Measurements from ENCODE around the gene CFAP251. TPM values are rescaled to one million over a fixed set of nuclear protein-coding genes. Genes with fewer than 3 reads are reported as not detected.
"Not testable (repeated sequence)": the region's sequence is repeated elsewhere in the genome, so short reads cannot be mapped to it uniquely, and the experiment has no call there.

The CFAP251 gene
- total RNA-seq, 1 experiment from 2014 or later: 3.3 TPM

GRCh38 chr12:122028905-122029560, 110.6 kb downstream of the CFAP251 start:
- in situ Hi-C loops (cut with HindIII; ENCODE audit: low pct_unique_long_range_greater_than_20kb, low sequenced_read_pairs): no loop called here
- DNase-seq (ENCODE audit: low read depth, low spot score): no peak

GRCh38 chr12:122029620-122030423, 111.4 kb downstream of the CFAP251 start:
- in situ Hi-C loops (cut with HindIII; ENCODE audit: low pct_unique_long_range_greater_than_20kb, low sequenced_read_pairs): no loop called here
- DNase-seq (ENCODE audit: low read depth, low spot score): no peak

GRCh38 chr12:122030424-122031035, 112.1 kb downstream of the CFAP251 start:
- in situ Hi-C loops (cut with HindIII; ENCODE audit: low pct_unique_long_range_greater_than_20kb, low sequenced_read_pairs): no loop called here

GRCh38 chr12:122031342-122032216, 113.2 kb downstream of the CFAP251 start:
- DNase-seq (ENCODE audit: low read depth, low spot score): peak; percentile 60
- in situ Hi-C loops (cut with HindIII; ENCODE audit: low pct_unique_long_range_greater_than_20kb, low sequenced_read_pairs): no loop called here

More at GRCh38 chr12:122030424-122031035, 112.1 kb downstream of the CFAP251 start:
- DNase-seq (ENCODE audit: low read depth, low spot score): no peak

GRCh38 chr12:122032580-122032979, 114.2 kb downstream of the CFAP251 start:
- DNase-seq (ENCODE audit: low read depth, low spot score): no peak
- in situ Hi-C loops (cut with HindIII; ENCODE audit: low pct_unique_long_range_greater_than_20kb, low sequenced_read_pairs): no loop called here

- in situ Hi-C loops (cut with HindIII; ENCODE audit: low pct_unique_long_range_greater_than_20kb, low sequenced_read_pairs): no loop called here
- DNase-seq (ENCODE audit: low read depth, low spot score): no peak
Measured at GRCh38 chr12:122035292-122035691, 116.9 kb downstream of the CFAP251 start.

- DNase-seq (ENCODE audit: low read depth, low spot score): no peak
- in situ Hi-C loops (cut with HindIII; ENCODE audit: low pct_unique_long_range_greater_than_20kb, low sequenced_read_pairs): no loop called here
Measured at GRCh38 chr12:122036153-122036552, 117.8 kb downstream of the CFAP251 start.

GRCh38 chr12:122040579-122041386, 122.4 kb downstream of the CFAP251 start:
- no peak for DNase-seq (ENCODE audit: low read depth, low spot score)
- in situ Hi-C loops (cut with HindIII; ENCODE audit: low pct_unique_long_range_greater_than_20kb, low sequenced_read_pairs): no loop called here

- DNase-seq (ENCODE audit: low read depth, low spot score); in situ Hi-C loops (cut with HindIII; ENCODE audit: low pct_unique_long_range_greater_than_20kb, low sequenced_read_pairs): not testable (repeated sequence)
Measured at GRCh38 chr12:122041458-122041857, 123.1 kb downstream of the CFAP251 start.

GRCh38 chr12:122042910-122043309, 124.5 kb downstream of the CFAP251 start:
- in situ Hi-C loops (cut with HindIII; ENCODE audit: low pct_unique_long_range_greater_than_20kb, low sequenced_read_pairs): no loop called here
- no peak for DNase-seq (ENCODE audit: low read depth, low spot score)

GRCh38 chr12:122043476-122043875, 125.1 kb downstream of the CFAP251 start:
- in situ Hi-C loops (cut with HindIII; ENCODE audit: low pct_unique_long_range_greater_than_20kb, low sequenced_read_pairs): no loop called here
- DNase-seq (ENCODE audit: low read depth, low spot score): no peak

- in situ Hi-C loops (cut with HindIII; ENCODE audit: low pct_unique_long_range_greater_than_20kb, low sequenced_read_pairs): no loop called here
- no peak for DNase-seq (ENCODE audit: low read depth, low spot score)
Measured at GRCh38 chr12:122045262-122045661, 126.9 kb downstream of the CFAP251 start.

- DNase-seq (ENCODE audit: low read depth, low spot score): no peak
- in situ Hi-C loops (cut with HindIII; ENCODE audit: low pct_unique_long_range_greater_than_20kb, low sequenced_read_pairs): no loop called here
Measured at GRCh38 chr12:122046145-122046544, 127.8 kb downstream of the CFAP251 start.

GRCh38 chr12:122048151-122048550, 129.8 kb downstream of the CFAP251 start:
- in situ Hi-C loops (cut with HindIII; ENCODE audit: low pct_unique_long_range_greater_than_20kb, low sequenced_read_pairs): no loop called here
- no peak for DNase-seq (ENCODE audit: low read depth, low spot score)

GRCh38 chr12:122049827-122050226, 131.4 kb downstream of the CFAP251 start:
- in situ Hi-C loops (cut with HindIII; ENCODE audit: low pct_unique_long_range_greater_than_20kb, low sequenced_read_pairs): no loop called here
- no peak for DNase-seq (ENCODE audit: low read depth, low spot score)

GRCh38 chr12:122050706-122051105, 132.3 kb downstream of the CFAP251 start:
- in situ Hi-C loops (cut with HindIII; ENCODE audit: low pct_unique_long_range_greater_than_20kb, low sequenced_read_pairs): no loop called here

More at GRCh38 chr12:122050706-122051105, 132.3 kb downstream of the CFAP251 start:
- no peak for DNase-seq (ENCODE audit: low read depth, low spot score)

Data from SK-MEL-5 (cell line).